A673 (cell line): Measurements from ENCODE around the gene FLYWCH1. TPM values are rescaled to one million over a fixed set of nuclear protein-coding genes. Genes with fewer than 3 reads are reported as not detected.

Experiments used
- BruUV-seq: library from RNA; stranded (reverse); fragments of 400-500 nt; replicated peaks from 2 replicates; lab custom pipeline; 2021; lab: Mats Ljungman, UMichigan
- CTCF ChIA-PET: fragments of 300-600 bp; sonication (Branson Sonifier 250); formaldehyde crosslinking; loops from one replicate; lab custom pipeline; 2022; ENCODE audit warnings: antibody characterized with exemption; lab: Charles Lee
- POLR2A ChIA-PET: fragments of 300-600 bp; sonication (Branson Sonifier 250); formaldehyde crosslinking; loops from one replicate; lab custom pipeline; 2022; ENCODE audit warnings: antibody characterized with exemption; ENCODE audit not compliant: low non-redundant PET; lab: Charles Lee
- DNase-seq: peaks from one replicate; pipeline ENCODE4 v3.0.0-alpha.2; 2015; ENCODE audit warnings: low spot score
- H3K27ac ChIP-seq: fragments of 200-600 bp; sonication (generic); 2 replicates; pipeline ENCODE4 v1.5.1; 2016; ENCODE audit warnings: mixed run types, low read depth, mild to moderate bottlenecking, mixed read lengths, antibody characterized with exemption, low read length; ENCODE audit not compliant: poor library complexity, severe bottlenecking
- H3K27me3 ChIP-seq: fragments of 200-600 bp; sonication (generic); replicated peaks from 2 replicates; pipeline ENCODE4 v1.6.1; 2017; ENCODE audit warnings: mixed run types, low read depth, mild to moderate bottlenecking, mixed read lengths, antibody characterized with exemption, low read length; ENCODE audit not compliant: insufficient read depth, poor library complexity
- H3K36me3 ChIP-seq: fragments of 200-600 bp; sonication (generic); 2 replicates; pipeline ENCODE4 v1.6.1; 2016; ENCODE audit warnings: mixed run types, mild to moderate bottlenecking, mixed read lengths, antibody characterized with exemption, low read length; ENCODE audit not compliant: insufficient read depth, poor library complexity, severe bottlenecking
- H3K4me1 ChIP-seq: fragments of 200-600 bp; sonication (generic); 2 replicates; pipeline ENCODE4 v1.6.1; 2017; ENCODE audit warnings: mixed run types, mild to moderate bottlenecking, mixed read lengths, antibody characterized with exemption, low read length; ENCODE audit not compliant: insufficient read depth, poor library complexity, severe bottlenecking
- H3K4me3 ChIP-seq: fragments of 200-600 bp; sonication (generic); 2 replicates; pipeline ENCODE4 v1.5.1; 2016; ENCODE audit warnings: low read depth, mixed run types, mild to moderate bottlenecking, mixed read lengths, low read length; ENCODE audit not compliant: poor library complexity, severe bottlenecking
- H3K9me3 ChIP-seq: fragments of 200-600 bp; sonication (generic); 2 replicates; pipeline ENCODE4 v1.6.1; 2016; ENCODE audit warnings: mixed run types, low read depth, mild to moderate bottlenecking, mixed read lengths, antibody characterized with exemption, low read length; ENCODE audit not compliant: poor library complexity, severe bottlenecking
- EZH2 ChIP-seq: fragments of 200-600 bp; sonication (generic); IDR thresholded peaks from 2 replicates; pipeline ENCODE4 v1.6.1; 2017; ENCODE audit warnings: borderline replicate concordance, low read depth, mild to moderate bottlenecking, mixed read lengths, antibody characterized with exemption, low read length; ENCODE audit not compliant: poor library complexity, severe bottlenecking
- intact Hi-C: fragments of 100-400 bp; cut with micrococcal nuclease; formaldehyde crosslinking; loops from one replicate; pipeline ENCODE4 v1.10.0; 2022; ENCODE audit not compliant: unreplicated experiment
- total RNA-seq: library from RNA; stranded (reverse); gene quantifications from 2 replicates; pipeline ENCODE4 v1.2.3, GENCODE V29; 2021
- TF ChIP-seq, protein P1 (sequence below): fragments of 300-800, 200-600 bp; sonication (generic); conservative IDR thresholded peaks from 2 replicates; pipeline ENCODE4 v1.5.1; 2017; ENCODE audit warnings: low read depth, mild to moderate bottlenecking, antibody characterized with exemption, low read length, moderate library complexity, mixed read lengths

The FLYWCH1 gene
- total RNA-seq, 1 experiment from 2014 or later: 46.8 TPM

DNA sequence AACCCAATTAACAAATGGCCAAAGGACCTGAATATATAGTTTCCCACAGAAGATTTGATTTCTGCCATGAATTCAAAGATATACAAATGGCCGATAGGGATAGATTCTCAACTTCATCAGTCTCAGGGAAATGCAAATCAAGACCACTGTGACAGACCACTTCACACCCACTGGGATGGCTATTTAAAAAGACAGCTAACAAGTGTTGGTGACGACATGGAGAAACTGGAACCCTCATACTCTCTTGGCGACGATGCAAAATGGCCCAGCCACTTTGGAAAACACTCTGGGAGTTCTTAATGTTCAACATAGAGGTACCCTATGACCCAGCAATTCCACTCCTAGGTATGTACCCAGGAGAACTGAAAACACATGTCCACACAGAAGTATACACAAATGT is 34.9 kb downstream of the FLYWCH1 start:
- TF ChIP-seq, protein P1, sequence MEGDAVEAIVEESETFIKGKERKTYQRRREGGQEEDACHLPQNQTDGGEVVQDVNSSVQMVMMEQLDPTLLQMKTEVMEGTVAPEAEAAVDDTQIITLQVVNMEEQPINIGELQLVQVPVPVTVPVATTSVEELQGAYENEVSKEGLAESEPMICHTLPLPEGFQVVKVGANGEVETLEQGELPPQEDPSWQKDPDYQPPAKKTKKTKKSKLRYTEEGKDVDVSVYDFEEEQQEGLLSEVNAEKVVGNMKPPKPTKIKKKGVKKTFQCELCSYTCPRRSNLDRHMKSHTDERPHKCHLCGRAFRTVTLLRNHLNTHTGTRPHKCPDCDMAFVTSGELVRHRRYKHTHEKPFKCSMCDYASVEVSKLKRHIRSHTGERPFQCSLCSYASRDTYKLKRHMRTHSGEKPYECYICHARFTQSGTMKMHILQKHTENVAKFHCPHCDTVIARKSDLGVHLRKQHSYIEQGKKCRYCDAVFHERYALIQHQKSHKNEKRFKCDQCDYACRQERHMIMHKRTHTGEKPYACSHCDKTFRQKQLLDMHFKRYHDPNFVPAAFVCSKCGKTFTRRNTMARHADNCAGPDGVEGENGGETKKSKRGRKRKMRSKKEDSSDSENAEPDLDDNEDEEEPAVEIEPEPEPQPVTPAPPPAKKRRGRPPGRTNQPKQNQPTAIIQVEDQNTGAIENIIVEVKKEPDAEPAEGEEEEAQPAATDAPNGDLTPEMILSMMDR: no peak
- no peak for TF ChIP-seq EZH2
- Histone ChIP-seq H3K4me1 (no peaks in the 10 kb centered on the region), H3K27ac (no peak overlapping the region), H3K9me3 (no peaks in the 10 kb centered on the region), H3K36me3 (peaks cover 8% of the 10 kb centered on the region), H3K4me3 (no peak overlapping the region), H3K27me3 (no peaks in the 10 kb centered on the region)
- ChIA-PET POLR2A (no interaction called here), CTCF (no interaction called here)
- no TSS peak for BruUV-seq
- intact Hi-C loops: no loop called here
- no peak for DNase-seq

DNA sequence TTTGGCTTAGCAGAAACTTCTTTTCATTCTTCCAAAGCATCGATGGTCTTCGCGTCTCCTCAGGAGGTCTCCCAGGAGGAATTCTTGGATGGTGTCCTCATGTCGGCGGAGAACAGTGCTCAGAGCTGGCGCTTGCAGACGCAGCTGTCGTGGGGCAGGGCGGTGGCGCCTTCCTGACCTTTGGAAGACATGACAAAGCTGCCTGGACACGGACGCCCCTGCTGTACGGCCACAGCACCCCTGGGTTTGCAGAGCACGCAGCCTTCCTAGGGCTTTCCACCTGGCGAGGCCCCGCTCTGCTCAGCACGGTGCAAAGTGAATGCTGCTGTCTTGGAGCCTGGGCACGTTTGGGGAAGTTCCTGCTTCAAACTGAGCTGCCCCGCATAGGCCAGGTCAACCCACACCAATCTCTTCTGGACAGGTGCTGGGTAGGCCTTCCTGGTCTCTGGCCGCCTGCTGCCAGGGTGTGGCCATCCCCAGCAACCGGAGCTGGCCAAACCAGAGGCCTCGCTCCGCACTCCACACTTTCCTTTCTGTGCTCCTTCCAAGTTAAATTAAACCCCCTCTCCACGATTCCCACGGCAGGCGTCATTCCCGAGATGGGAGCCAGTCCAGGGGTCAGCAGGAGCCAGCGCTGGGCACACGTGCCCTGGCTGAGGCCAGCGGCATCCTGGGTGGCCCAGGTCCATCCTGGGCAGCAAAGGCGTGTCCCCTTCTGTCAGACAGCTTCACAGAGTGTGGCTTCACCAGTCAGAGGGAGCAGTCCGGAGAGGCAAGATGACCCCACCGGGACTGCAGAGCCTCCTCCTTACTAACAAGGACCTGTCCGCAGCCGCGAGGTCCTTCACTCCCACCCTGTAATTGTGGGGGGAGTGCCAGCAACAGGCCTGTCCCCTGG is 37.3 kb downstream of the FLYWCH1 start:
- Histone ChIP-seq H3K27me3 (no peaks in the 10 kb centered on the region), H3K9me3 (no peaks in the 10 kb centered on the region), H3K4me3 (no peak overlapping the region), H3K36me3 (no peaks in the 10 kb centered on the region), H3K27ac (no peak overlapping the region), H3K4me1 (no peaks in the 10 kb centered on the region)
- CTCF ChIA-PET: no interaction called here
- TF ChIP-seq, protein P1: no peak
- TF ChIP-seq EZH2: no peak
- intact Hi-C loops: no loop called here
- DNase-seq: no peak
- BruUV-seq: no TSS peak
- POLR2A ChIA-PET: no interaction called here

DNA sequence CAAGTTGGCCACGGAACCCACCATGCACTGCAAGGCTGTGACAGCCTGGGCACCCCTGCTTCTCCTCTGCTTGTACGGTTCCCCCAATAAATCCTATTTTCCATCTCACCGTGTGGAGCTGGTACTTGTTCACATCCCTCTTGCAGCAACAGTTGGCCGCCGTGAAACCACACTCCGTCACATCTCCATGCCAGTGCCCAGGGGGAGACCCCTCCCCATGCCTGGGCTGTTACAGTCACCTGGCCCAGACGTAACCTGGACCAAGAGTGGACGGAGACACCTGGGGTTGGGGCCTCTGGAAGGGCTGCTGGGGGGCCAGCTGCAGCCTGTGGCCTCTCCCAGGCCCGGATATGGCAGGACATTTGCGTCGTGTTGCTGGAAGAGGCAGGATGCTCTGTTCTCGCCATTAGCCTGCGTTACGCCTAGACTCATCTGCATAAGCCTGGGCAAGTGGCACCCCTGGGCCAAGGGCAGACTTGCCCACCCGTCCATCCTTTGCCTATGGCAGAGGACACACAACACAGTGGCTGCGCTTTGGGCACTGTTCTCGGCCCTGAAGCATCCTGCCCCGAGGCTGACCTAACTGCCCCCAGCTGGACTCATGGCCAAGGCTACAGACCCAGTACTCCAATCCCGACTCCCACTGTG is 38.1 kb downstream of the FLYWCH1 start:
- Histone ChIP-seq H3K4me1 (no peaks in the 10 kb centered on the region), H3K4me3 (no peak overlapping the region), H3K27ac (no peak overlapping the region), H3K27me3 (no peaks in the 10 kb centered on the region), H3K36me3 (no peaks in the 10 kb centered on the region), H3K9me3 (no peaks in the 10 kb centered on the region)
- CTCF ChIA-PET: no interaction called here
- BruUV-seq: no TSS peak
- TF ChIP-seq, protein P1: no peak
- no peak for TF ChIP-seq EZH2
- DNase-seq: no peak
- intact Hi-C loops: no loop called here
- POLR2A ChIA-PET: no interaction called here
